Activated CD4-positive, alpha-beta T cell treated with anti-CD3 and anti-CD28 coated beads, Interleukin-2, amount 10 ng/mL, durations not matched to agents 7 days and 5 days (primary cell): ENCODE results near the gene MMAA. TPM values are rescaled to one million over a fixed set of nuclear protein-coding genes. Genes with fewer than 3 reads are reported as not detected.
"Not testable (repeated sequence)": the region's sequence is repeated elsewhere in the genome, so short reads cannot be mapped to it uniquely, and the experiment has no call there.

Experiments
- CTCF ChIA-PET: fragments of 350-600 bp; sonication (Branson Sonifier 250); formaldehyde crosslinking; loops from one replicate; lab custom pipeline; 2021; ENCODE audit warnings: antibody characterized with exemption; lab: Charles Lee
- POLR2A ChIA-PET: fragments of 350-600 bp; sonication (Branson Sonifier 250); formaldehyde crosslinking; loops from one replicate; lab custom pipeline; 2021; ENCODE audit warnings: antibody characterized with exemption; lab: Charles Lee
- DNase-seq: peaks from one replicate; pipeline ENCODE4 v3.0.0-alpha.2; 2020
- H3K27ac Mint-ChIP-seq: one replicate; pipeline ENCODE4 v1.8.0; 2021; ENCODE audit warnings: mild to moderate bottlenecking, moderate library complexity, mixed read lengths
- H3K27me3 Mint-ChIP-seq: one replicate; pipeline ENCODE4 v1.8.0; 2021; ENCODE audit warnings: mixed read lengths
- H3K36me3 Mint-ChIP-seq: one replicate; pipeline ENCODE4 v1.8.0; 2021; ENCODE audit warnings: low read depth, mixed read lengths
- H3K4me1 Mint-ChIP-seq: one replicate; pipeline ENCODE4 v1.8.0; 2021; ENCODE audit warnings: mixed read lengths
- H3K4me3 Mint-ChIP-seq: one replicate; pipeline ENCODE4 v1.8.0; 2021; ENCODE audit warnings: mild to moderate bottlenecking, moderate library complexity, mixed read lengths
- H3K9me3 Mint-ChIP-seq: one replicate; pipeline ENCODE4 v1.8.0; 2021; ENCODE audit warnings: mixed read lengths
- total RNA-seq, 2 experiments: library from RNA; stranded (reverse); gene quantifications; one replicate each; pipeline ENCODE4 v1.2.3, GENCODE V29; 2021

The MMAA gene
- total RNA-seq, 2 experiments from 2014 or later = 8.7 to 10.3 TPM

DNA sequence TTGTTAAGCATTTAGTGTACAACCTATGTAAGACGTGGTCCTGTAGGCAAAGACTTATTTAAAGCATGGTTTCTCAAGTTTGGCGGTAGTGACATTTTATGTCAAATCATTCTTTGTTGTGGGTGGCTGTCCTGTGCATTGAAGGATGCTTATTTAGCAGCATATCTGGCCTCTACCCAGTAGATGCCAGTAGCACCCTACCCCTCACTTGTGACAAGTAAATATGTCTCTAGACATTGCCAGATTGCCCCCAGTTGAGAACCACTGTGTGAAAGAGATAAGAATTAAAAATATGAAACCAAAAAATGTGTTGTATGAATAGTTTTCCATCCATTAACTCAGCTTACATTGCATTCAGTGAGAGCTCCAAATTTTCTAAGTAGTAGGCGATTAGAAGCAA, 25.5 kb downstream of the MMAA start:
- ChIA-PET CTCF (interaction anchor here (2.4 kb wide), 1 partner anchor 21 kb away, joined by 9 read pairs; no protein-coding TSS in a partner anchor), POLR2A (no interaction called here)
- H3K27ac Mint-ChIP-seq = no peak overlapping the region
- H3K4me1 Mint-ChIP-seq = no peaks in the 10 kb centered on the region
- peaks cover 13% of the 10 kb centered on the region for H3K36me3 Mint-ChIP-seq
- no peaks in the 10 kb centered on the region for H3K9me3 Mint-ChIP-seq
- H3K4me3 Mint-ChIP-seq = no peak overlapping the region
- no peak for DNase-seq
- H3K27me3 Mint-ChIP-seq = no peaks in the 10 kb centered on the region

DNA sequence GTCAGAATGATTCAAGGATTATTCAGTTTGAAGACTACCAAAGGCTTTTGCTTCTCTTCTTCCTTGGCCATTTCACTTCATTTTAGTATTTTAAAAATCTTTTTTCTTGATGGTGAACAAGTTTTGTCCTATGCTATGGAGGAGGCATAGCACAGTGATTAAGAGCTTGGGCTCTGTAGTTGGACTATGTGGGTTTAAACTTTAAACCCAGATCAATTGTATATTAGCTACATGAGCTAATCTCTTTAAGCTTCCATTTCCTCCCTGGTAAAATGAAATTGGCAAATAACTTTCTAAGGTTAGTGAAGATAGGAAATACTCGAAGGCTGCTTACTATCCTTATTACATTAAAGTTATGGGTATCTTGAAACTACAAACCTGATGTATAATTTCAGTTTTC, 37.0 kb downstream of the MMAA start:
- peaks cover 63% of the 10 kb centered on the region for H3K36me3 Mint-ChIP-seq
- no peak overlapping the region for H3K27ac Mint-ChIP-seq
- H3K4me3 Mint-ChIP-seq = no peak overlapping the region
- ChIA-PET POLR2A (no interaction called here), CTCF (interaction anchor here (1.0 kb wide), 1 partner anchor 10 kb away, joined by 3 read pairs; no protein-coding TSS in a partner anchor)
- no peak for DNase-seq
- H3K4me1 Mint-ChIP-seq = no peaks in the 10 kb centered on the region
- H3K27me3 Mint-ChIP-seq = no peaks in the 10 kb centered on the region
- H3K9me3 Mint-ChIP-seq = peaks cover 14% of the 10 kb centered on the region

DNA sequence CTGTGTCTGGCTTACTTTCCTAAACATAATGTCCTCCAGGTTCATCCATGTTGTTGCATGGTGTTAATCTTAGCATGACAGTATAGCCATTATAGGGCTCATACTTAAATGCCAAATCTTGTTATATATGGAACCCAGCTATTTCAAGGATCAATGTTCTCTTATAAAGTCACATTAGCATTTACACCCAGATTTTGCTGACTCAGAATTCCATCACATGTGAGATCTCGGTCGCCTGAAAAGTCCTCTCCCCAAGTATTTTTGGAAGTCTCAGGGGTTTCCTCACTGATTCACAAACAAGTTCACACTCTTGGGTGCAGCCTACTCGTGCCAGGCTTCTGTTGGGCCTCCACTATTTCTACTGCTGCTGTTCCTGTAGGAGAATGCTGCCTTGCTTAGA, 40.9 kb downstream of the MMAA start:
- no peaks in the 10 kb centered on the region for H3K27me3 Mint-ChIP-seq
- H3K4me1 Mint-ChIP-seq = no peaks in the 10 kb centered on the region
- POLR2A ChIA-PET = no interaction called here
- peaks cover 25% of the 10 kb centered on the region for H3K9me3 Mint-ChIP-seq
- peaks cover 41% of the 10 kb centered on the region for H3K36me3 Mint-ChIP-seq
- CTCF ChIA-PET = interaction anchor here (0.6 to 1.3 kb wide), 2 partner anchors 9 to 454 kb away, joined by 3 read pairs; no protein-coding TSS in a partner anchor
- H3K4me3 Mint-ChIP-seq = no peak overlapping the region
- H3K27ac Mint-ChIP-seq = no peak overlapping the region
- no peak for DNase-seq

DNA sequence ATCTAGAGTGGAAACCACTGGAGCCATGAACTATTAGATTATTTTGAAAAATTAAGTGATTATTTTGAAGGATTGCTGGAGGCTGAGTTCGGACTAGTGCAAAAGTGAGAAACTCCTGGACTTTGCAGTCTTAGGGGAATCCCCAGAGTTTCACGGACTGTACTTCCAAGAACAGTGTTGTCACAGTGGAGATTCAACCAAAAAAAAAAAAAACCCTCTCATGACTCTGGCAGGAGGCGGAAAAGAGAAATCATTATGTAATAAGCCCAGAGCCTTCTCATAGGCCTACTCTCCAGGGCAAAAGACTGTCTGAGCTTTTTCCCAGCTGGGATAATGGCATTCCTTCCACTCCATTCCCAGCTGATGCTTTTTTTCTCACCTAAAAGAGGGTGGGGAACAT, 44.0 kb downstream of the MMAA start:
- no peaks in the 10 kb centered on the region for H3K4me1 Mint-ChIP-seq
- DNase-seq = no peak
- ChIA-PET CTCF (no interaction called here), POLR2A (no interaction called here)
- peaks cover 24% of the 10 kb centered on the region for H3K9me3 Mint-ChIP-seq
- peaks cover 19% of the 10 kb centered on the region for H3K36me3 Mint-ChIP-seq
- no peak overlapping the region for H3K27ac Mint-ChIP-seq
- no peak overlapping the region for H3K4me3 Mint-ChIP-seq
- H3K27me3 Mint-ChIP-seq = no peaks in the 10 kb centered on the region

DNA sequence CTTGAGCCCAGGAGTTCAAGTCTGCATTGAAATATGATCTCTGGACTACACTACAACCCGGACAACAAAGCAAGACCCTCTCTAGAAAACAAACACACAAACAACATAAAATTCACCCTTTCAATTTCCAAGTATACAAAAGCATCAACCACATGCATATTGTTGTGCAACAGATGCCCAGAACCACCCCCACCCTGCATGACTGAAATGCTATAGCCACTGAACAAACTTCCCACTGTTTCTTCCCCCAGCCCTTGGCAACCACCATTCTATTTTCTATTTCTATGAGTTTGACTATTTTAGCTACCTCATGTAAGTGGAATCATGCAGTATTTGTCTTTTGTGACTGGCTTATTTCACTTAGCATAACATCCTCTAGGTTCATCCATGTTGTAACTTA, 46.6 kb downstream of the MMAA start:
- no peak overlapping the region for H3K4me3 Mint-ChIP-seq
- POLR2A ChIA-PET = no interaction called here
- H3K36me3 Mint-ChIP-seq = peaks cover 2% of the 10 kb centered on the region
- H3K9me3 Mint-ChIP-seq = peaks cover 15% of the 10 kb centered on the region
- CTCF ChIA-PET = interaction anchor here (1.2 to 1.5 kb wide), 2 partner anchors 10 to 42 kb away, joined by 3 read pairs; no protein-coding TSS in a partner anchor
- H3K4me1 Mint-ChIP-seq = no peaks in the 10 kb centered on the region
- H3K27me3 Mint-ChIP-seq = no peaks in the 10 kb centered on the region
- no peak overlapping the region for H3K27ac Mint-ChIP-seq
- DNase-seq = no peak

DNA sequence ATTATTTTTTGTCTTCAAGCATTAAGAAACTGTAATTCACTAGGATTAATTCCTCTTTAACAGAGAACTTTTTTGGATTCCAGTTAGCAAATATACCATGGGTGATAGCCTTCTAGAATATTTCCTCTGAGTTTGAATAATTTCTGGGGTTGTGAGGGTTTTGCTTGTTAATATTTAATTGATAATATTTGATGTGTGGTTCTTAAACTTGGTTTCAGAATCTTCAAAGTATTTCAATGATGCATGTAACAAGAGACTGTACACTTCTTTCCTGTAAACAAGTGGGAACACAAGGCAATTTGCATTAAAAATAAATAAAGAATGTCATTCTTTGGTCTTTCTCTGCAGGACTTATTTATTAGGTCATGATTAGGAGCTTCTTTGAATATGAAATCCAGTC, 51.2 kb downstream of the MMAA start:
- Mint-ChIP-seq H3K36me3 (no peaks in the 10 kb centered on the region), H3K4me1 (no peaks in the 10 kb centered on the region), H3K27ac (no peak overlapping the region), H3K27me3 (no peaks in the 10 kb centered on the region), H3K9me3 (peaks cover 4% of the 10 kb centered on the region), H3K4me3 (no peak overlapping the region)
- ChIA-PET POLR2A (interaction anchor here (0.6 to 0.9 kb wide), 2 partner anchors 57 to 370 kb away, joined by 3 to 4 read pairs; no protein-coding TSS in a partner anchor), CTCF (no interaction called here)
- no peak for DNase-seq

DNA sequence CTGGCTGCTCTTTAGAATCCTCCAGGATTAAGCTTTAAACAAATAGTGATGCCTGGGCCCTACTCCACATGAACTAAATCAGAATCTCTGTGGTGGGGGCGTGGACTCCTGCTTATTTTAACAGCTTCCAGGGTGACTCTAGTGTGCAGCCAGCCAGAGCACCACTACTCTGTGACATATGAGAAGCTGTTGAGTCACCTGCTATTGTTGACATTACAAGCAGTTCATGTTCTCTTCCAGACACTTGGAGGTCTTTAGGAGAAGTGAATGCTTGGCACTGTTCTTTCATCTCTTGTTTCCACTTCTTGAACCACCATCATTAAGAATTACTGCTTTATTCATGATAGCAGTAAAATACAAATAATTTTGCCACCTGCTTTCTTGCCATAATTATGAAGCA, 60.3 kb downstream of the MMAA start:
- DNase-seq = no peak
- Mint-ChIP-seq H3K27ac (no peak overlapping the region), H3K36me3 (no peaks in the 10 kb centered on the region), H3K4me1 (no peaks in the 10 kb centered on the region), H3K9me3 (peaks cover 7% of the 10 kb centered on the region), H3K4me3 (no peak overlapping the region), H3K27me3 (peaks cover 8% of the 10 kb centered on the region)
- ChIA-PET POLR2A (no interaction called here), CTCF (no interaction called here)

DNA sequence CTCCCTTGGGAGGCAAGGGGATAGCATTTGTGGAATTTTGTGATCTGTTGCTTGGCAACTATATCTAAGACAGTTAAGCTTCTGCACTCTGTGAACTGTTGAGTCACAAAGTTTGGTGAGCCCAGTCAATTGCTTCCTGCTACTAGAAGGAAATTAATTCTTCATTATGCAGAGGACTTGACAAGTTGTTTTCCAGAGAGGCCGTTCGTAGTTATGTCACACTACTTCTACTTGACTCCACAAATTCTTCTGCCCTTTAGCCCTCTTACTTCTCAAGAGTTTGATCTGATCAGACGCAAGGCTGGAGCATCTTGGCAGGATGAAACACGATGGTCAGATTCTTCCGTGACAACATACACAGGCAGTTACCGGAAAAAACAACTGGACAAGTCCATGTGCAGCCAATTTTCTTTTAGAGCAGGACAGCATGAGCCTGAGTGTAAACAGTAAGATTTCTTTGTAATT, 60.8 kb downstream of the MMAA start, which contains the start of gene C4orf51:
C4orf51 (plus strand) TSS at position 156 of the 465 bp plus-strand sequence; CDS start at position 214, 58 bp downstream.
- no peak within 1 kb of the TSS for H3K27ac Mint-ChIP-seq

DNA sequence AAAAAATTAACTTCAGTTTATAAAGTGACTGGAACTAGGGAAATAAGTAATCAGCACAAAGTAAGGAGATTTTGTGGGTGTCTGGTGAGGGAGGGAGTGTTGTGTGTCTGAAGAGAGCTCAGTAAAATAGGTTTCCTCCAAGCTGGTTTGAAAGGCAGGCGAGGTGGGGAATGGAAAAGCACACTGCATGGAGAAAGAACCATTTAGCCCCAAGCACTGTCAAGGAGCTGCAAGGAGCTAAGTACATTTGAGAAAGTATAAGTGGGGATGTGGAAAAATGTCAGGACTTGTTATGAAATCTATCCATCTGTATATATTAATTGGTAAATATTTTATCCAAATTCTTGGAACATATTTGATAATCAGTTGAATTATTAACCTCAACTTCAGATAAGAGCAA, 61.7 kb downstream of the MMAA start:
- Mint-ChIP-seq H3K27me3 (peaks cover 8% of the 10 kb centered on the region), H3K9me3 (peaks cover 9% of the 10 kb centered on the region), H3K4me1 (no peaks in the 10 kb centered on the region), H3K27ac (no peak overlapping the region), H3K36me3 (no peaks in the 10 kb centered on the region), H3K4me3 (no peak overlapping the region)
- no peak for DNase-seq
- CTCF ChIA-PET = interaction anchor here (1.1 kb wide), 1 partner anchor 28 kb away, joined by 4 read pairs; no protein-coding TSS in a partner anchor
- POLR2A ChIA-PET = no interaction called here

More for the DNA sequence above, 60.8 kb downstream of the MMAA start, which contains the start of gene C4orf51:
- no peaks in the 10 kb centered on the region for H3K36me3 Mint-ChIP-seq
- DNase-seq = no peak
- peaks cover 9% of the 10 kb centered on the region for H3K9me3 Mint-ChIP-seq
- no peaks in the 10 kb centered on the region for H3K4me1 Mint-ChIP-seq
- POLR2A ChIA-PET = no interaction called here
- CTCF ChIA-PET = no interaction called here
- H3K4me3 Mint-ChIP-seq = no peak within 1 kb of the TSS
- H3K27me3 Mint-ChIP-seq = peaks cover 8% of the 10 kb centered on the region

DNA sequence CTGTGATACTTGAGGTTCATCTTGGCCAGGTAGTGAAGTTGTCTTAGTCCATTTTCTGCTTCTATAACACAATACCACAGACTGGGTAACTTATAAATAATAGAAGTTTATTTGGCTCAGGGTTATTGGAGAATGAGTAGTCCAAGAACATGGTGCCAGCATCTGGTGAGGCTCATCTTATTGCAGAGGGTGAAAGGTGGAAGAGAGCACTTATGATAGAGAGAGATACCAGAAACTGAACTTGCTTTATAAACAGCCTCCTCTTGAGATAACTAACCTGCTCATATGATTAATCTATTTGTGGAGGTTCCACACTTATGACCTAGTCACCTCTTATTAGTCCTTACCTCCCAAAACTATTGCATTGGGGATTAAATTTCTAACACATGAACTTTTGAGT, 62.3 kb downstream of the MMAA start:
- Mint-ChIP-seq H3K27me3 (peaks cover 8% of the 10 kb centered on the region), H3K4me3 (no peak overlapping the region), H3K27ac (no peak overlapping the region), H3K9me3 (peaks cover 9% of the 10 kb centered on the region), H3K36me3 (no peaks in the 10 kb centered on the region), H3K4me1 (no peaks in the 10 kb centered on the region)
- DNase-seq = no peak
- CTCF ChIA-PET = interaction anchor here (1.1 kb wide), 1 partner anchor 29 kb away, joined by 4 read pairs; no protein-coding TSS in a partner anchor
- POLR2A ChIA-PET = no interaction called here

DNA sequence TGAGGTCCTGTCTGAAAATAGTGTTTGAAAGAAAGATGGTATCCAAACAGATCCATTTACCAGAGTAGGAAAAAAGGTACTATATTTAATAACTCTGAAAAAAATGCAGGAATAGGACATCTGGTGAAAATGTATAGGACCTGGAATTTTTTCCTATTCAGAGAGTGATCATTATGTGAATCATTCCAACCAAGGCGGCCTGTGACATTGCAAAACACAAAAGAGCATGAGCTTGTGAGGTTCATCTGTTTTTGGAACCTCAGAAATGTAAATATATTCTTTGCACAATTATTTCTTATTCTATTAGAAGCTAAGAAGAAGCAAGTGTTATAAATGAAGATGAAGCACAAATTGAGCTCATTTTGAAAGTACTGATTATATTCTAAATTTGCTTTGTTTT, 62.8 kb downstream of the MMAA start:
- POLR2A ChIA-PET = no interaction called here
- Mint-ChIP-seq H3K27me3 (peaks cover 8% of the 10 kb centered on the region), H3K4me3 (no peak overlapping the region), H3K27ac (no peak overlapping the region), H3K4me1 (no peaks in the 10 kb centered on the region), H3K36me3 (no peaks in the 10 kb centered on the region), H3K9me3 (peaks cover 9% of the 10 kb centered on the region)
- no peak for DNase-seq
- CTCF ChIA-PET = no interaction called here

DNA sequence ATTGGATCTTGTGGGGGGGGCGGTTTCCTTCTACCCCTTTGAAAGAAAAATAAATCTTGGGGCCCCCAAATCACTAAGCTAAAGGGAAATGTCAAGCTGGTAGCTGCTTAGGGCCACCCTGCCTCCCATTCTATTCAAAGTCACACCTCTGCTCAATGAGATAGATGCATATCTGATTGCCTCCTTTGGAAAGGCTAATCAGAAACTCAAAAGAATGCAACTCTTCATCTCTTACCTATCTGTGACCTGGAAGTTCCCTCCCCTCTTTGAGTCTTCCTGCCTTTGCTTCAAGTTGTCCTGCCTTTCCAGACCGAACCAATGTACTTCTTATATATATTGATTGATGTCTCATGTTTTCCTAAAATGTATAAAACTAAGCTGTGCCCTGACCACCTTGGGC, 67.8 kb downstream of the MMAA start:
- POLR2A ChIA-PET = no interaction called here
- no peak overlapping the region for H3K4me3 Mint-ChIP-seq
- no peaks in the 10 kb centered on the region for H3K4me1 Mint-ChIP-seq
- CTCF ChIA-PET = no interaction called here
- peaks cover 9% of the 10 kb centered on the region for H3K9me3 Mint-ChIP-seq
- H3K27ac Mint-ChIP-seq = no peak overlapping the region
- DNase-seq = no peak
- no peaks in the 10 kb centered on the region for H3K36me3 Mint-ChIP-seq
- H3K27me3 Mint-ChIP-seq = peaks cover 2% of the 10 kb centered on the region

DNA sequence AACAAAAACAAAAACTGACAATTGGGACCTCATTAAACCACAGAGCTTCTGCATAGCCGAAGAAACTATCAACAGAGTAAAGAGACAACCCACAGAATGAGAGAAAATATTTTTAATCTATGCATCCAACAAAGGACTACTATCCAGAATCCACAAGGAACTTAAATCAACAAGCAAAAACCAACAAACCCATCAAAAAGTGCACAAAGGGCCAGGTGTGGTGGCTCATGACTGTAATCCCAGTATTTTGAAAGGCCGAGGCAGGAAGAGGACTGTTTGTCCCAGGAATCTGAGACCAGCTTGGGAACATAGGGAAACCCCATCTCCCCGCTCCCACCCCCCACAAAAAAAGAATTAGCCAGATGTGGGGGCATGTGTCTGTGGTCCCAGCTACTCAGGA, 71.4 kb downstream of the MMAA start:
- ChIA-PET POLR2A (no interaction called here), CTCF (no interaction called here)
- Mint-ChIP-seq H3K36me3 (no peaks in the 10 kb centered on the region), H3K27ac (no peak overlapping the region), H3K9me3 (peaks cover 13% of the 10 kb centered on the region), H3K4me1 (no peaks in the 10 kb centered on the region), H3K27me3 (peaks cover 2% of the 10 kb centered on the region), H3K4me3 (no peak overlapping the region)
- no peak for DNase-seq

DNA sequence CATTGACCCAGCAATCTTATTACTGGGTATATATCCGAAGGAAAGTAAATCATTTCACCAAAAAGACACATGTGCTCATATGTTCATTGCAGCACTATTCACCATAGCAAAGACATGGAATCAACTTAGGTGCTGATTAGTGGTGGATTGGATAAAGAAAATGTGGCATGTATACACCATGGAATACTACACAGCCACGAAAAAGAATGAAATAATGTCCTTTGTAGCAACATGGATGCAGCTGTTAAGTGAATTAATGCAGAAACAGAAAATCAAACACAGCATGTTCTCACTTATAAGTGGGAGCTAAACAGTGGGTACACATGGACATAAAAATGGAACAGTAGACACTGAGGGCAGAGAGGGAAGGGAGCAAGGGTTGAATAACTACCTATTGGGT, 72.2 kb downstream of the MMAA start:
- H3K4me3 Mint-ChIP-seq, H3K36me3 Mint-ChIP-seq, H3K4me1 Mint-ChIP-seq, POLR2A ChIA-PET, DNase-seq, H3K27me3 Mint-ChIP-seq, CTCF ChIA-PET, H3K27ac Mint-ChIP-seq: not testable (repeated sequence)
- peaks cover 15% of the 10 kb centered on the region for H3K9me3 Mint-ChIP-seq
